ENCODE results near the gene POLR3G.

GRCh38 chr5:90545511-90545910 is 70.8 kb downstream of the POLR3G start:
- no peak for TF ChIP-seq CTCF (IDR thresholded peaks at IDR 0.05; ENCODE audit: poor library complexity, severe bottlenecking)
- TF ChIP-seq POLR2AphosphoS5 (IDR thresholded peaks at IDR 0.05) = no peak
- no peak for TF ChIP-seq EP300 (conservative IDR thresholded peaks at IDR 0.05; ENCODE audit: poor library complexity, severe bottlenecking)
- TF ChIP-seq RAD21 (conservative IDR thresholded peaks at IDR 0.05) = no peak
- no peak for TF ChIP-seq REST (IDR thresholded peaks at IDR 0.05; ENCODE audit: borderline replicate concordance)
- TF ChIP-seq EZH2 (IDR thresholded peaks at IDR 0.05; ENCODE audit: borderline replicate concordance, insufficient read depth, low read length, poor library complexity, severe bottlenecking) = no peak

Data from neural cell (in vitro differentiated cells).